ENCODE measurements around the gene SH3BP5L. TPM values are rescaled to one million over a fixed set of nuclear protein-coding genes. Genes with fewer than 3 reads are reported as not detected.

Gene SH3BP5L
- total and polyA plus RNA-seq, 10 of the 15 experiments (the other 5 are each of a cell fraction or from before 2014, with no cell fraction given) = 1.1 to 22.8 (median 10.9) TPM

DNA sequence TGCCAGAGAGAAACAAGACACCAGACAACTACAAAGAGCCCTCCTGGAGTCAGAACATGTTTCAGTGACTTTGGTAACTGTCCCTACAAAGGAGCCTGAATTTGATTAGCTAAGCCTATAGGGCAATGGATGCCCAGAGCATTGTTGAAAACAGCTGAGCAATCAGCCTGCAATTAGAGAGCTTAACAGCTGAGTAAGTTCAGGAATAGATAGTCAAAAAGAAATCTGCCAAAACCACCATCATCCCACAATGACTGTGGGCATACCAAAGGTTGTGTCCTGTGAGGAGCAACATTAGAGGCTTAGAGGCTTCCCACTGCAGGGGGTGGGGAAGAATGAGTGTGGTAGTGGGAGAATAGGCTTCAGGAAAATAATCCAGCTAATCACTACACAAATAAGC lies 32.1 kb downstream of the SH3BP5L start (continued):
- TF ChIP-seq IKZF1 (conservative IDR thresholded peaks at IDR 0.05) (peak; percentile 73; the same call in 1 of the 2 replicates), ZBED1 (IDR thresholded peaks at IDR 0.05; ENCODE audit: borderline replicate concordance) (peak; percentile 40; the same call in 1 of the 2 replicates), RAD51 (IDR thresholded peaks at IDR 0.05) (no peak), CHD4 (IDR thresholded peaks at IDR 0.05) (no peak), NRF1 (conservative IDR thresholded peaks at IDR 0.05; ENCODE audit: low read depth, low read length) (no peak), RFX5 (IDR thresholded peaks at IDR 0.05; ENCODE audit: low read depth, low read length) (no peak), CREB1 (IDR thresholded peaks at IDR 0.05; ENCODE audit: low read depth) (no peak), ZNF687 (IDR thresholded peaks at IDR 0.05) (no peak; the same call in 1 of the 2 replicates), KDM1A (IDR thresholded peaks at IDR 0.05; ENCODE audit: borderline replicate concordance) (no peak), CBFB (IDR thresholded peaks at IDR 0.05; ENCODE audit: low read depth) (peak; percentile 72; the same call in 1 of the 2 replicates), WRNIP1 (IDR thresholded peaks at IDR 0.05; ENCODE audit: borderline replicate concordance, low read depth, low read length) (no peak), IKZF2 (IDR thresholded peaks at IDR 0.05) (peak; percentile 80 to 90), RELB (IDR thresholded peaks at IDR 0.05; ENCODE audit: low read depth) (peak; percentile 38; the same call in 1 of the 2 replicates), ASH2L (IDR thresholded peaks at IDR 0.05; ENCODE audit: borderline replicate concordance, low read depth) (no peak), NFYB (IDR thresholded peaks at IDR 0.05; ENCODE audit: insufficient read depth, low read depth, low read length) (no peak), MTA3 (IDR thresholded peaks at IDR 0.05; ENCODE audit: borderline replicate concordance, low read length) (peak; percentile 89; the same call in 1 of the 2 replicates), SIX5 (IDR thresholded peaks at IDR 0.05; ENCODE audit: low read depth, low read length, severe bottlenecking) (no peak), TCF3 (IDR thresholded peaks at IDR 0.05; ENCODE audit: borderline replicate concordance, insufficient read depth, low read depth, low read length) (peak; percentile 89), BHLHE40 (IDR thresholded peaks at IDR 0.05; ENCODE audit: borderline replicate concordance in 1 of 2, low read depth in 2 of 2, low read length in 1 of 2) (0 out of 4 replicates have a peak, but pooled peaks of 1 of the 2 experiments have one; percentile 26), TARDBP (IDR thresholded peaks at IDR 0.05; ENCODE audit: borderline replicate concordance) (no peak)
- TF ChIP-seq, protein P1, sequence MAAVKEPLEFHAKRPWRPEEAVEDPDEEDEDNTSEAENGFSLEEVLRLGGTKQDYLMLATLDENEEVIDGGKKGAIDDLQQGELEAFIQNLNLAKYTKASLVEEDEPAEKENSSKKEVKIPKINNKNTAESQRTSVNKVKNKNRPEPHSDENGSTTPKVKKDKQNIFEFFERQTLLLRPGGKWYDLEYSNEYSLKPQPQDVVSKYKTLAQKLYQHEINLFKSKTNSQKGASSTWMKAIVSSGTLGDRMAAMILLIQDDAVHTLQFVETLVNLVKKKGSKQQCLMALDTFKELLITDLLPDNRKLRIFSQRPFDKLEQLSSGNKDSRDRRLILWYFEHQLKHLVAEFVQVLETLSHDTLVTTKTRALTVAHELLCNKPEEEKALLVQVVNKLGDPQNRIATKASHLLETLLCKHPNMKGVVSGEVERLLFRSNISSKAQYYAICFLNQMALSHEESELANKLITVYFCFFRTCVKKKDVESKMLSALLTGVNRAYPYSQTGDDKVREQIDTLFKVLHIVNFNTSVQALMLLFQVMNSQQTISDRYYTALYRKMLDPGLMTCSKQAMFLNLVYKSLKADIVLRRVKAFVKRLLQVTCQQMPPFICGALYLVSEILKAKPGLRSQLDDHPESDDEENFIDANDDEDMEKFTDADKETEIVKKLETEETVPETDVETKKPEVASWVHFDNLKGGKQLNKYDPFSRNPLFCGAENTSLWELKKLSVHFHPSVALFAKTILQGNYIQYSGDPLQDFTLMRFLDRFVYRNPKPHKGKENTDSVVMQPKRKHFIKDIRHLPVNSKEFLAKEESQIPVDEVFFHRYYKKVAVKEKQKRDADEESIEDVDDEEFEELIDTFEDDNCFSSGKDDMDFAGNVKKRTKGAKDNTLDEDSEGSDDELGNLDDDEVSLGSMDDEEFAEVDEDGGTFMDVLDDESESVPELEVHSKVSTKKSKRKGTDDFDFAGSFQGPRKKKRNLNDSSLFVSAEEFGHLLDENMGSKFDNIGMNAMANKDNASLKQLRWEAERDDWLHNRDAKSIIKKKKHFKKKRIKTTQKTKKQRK (IDR thresholded peaks at IDR 0.05; ENCODE audit: low read depth, low read length) = no peak
